ENCODE measurements around the gene TMCO5A.

DNA sequence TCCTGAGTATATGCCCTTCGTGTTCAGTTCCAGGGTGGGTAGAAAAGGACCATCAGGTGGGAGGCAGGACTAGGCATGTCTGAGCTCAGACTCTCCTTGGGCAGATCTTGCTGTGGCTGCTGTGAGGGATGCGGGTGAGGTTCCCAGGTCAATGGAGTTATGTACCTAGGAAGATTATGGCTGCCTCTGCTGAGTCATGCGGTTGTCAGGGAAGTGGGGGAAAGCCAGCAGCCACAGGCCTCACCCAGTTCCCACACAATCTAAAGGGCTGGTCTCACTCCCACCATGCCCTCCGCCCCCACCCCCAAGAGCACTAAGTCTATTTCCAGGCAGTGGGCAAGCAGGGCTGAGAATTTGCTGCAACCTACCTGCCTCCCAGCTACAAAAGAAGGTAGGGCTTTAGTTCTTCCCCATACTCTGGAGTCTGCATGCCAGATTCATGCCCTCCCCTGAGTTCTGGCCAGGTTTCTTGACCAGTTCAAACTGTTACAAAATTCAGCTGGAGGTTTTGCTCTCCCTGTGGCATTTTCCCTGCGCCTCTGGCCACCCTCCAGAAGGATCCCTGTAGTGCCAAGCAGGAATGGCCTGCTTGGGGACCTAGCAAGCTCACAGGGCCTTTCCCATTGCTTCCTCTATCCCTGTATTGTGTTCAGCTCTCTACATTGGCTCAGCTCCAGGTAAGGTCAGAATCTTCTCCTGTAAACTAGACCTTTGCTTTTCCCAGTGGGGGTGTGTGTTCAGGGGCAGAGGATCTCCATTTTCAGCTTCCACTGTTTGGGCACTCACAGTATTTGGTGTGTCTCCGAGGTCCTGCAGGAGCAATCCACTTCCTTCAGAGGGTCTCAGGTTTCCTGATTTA, 12.7 kb upstream of the TMCO5A start:
- TF ChIP-seq, protein P1, sequence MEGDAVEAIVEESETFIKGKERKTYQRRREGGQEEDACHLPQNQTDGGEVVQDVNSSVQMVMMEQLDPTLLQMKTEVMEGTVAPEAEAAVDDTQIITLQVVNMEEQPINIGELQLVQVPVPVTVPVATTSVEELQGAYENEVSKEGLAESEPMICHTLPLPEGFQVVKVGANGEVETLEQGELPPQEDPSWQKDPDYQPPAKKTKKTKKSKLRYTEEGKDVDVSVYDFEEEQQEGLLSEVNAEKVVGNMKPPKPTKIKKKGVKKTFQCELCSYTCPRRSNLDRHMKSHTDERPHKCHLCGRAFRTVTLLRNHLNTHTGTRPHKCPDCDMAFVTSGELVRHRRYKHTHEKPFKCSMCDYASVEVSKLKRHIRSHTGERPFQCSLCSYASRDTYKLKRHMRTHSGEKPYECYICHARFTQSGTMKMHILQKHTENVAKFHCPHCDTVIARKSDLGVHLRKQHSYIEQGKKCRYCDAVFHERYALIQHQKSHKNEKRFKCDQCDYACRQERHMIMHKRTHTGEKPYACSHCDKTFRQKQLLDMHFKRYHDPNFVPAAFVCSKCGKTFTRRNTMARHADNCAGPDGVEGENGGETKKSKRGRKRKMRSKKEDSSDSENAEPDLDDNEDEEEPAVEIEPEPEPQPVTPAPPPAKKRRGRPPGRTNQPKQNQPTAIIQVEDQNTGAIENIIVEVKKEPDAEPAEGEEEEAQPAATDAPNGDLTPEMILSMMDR (conservative IDR thresholded peaks at IDR 0.05; ENCODE audit: low read length), result no peak
- TF ChIP-seq EZH2phosphoT487 (IDR thresholded peaks at IDR 0.05; ENCODE audit: borderline replicate concordance, low read depth, low read length), result no peak

Measured in OCI-LY7 (cell line).